CD4-positive, alpha-beta memory T cell (primary cell): ENCODE measurements around the gene TTLL5. TPM values are rescaled to one million over a fixed set of nuclear protein-coding genes. Genes with fewer than 3 reads are reported as not detected.

Experiments used
- CTCF ChIA-PET: fragments of 350-600 bp; sonication (Branson Sonifier 250); formaldehyde crosslinking; loops from one replicate; lab custom pipeline; 2021; ENCODE audit warnings: inconsistent platforms; ENCODE audit not compliant: partially characterized antibody; lab: Charles Lee
- POLR2A ChIA-PET: fragments of 350-600 bp; sonication (Branson Sonifier 250); formaldehyde crosslinking; loops from one replicate; lab custom pipeline; 2021; ENCODE audit not compliant: partially characterized antibody; lab: Charles Lee
- DNase-seq, 5 donors: peaks; one replicate each; pipeline versions ENCODE4 v3.0.0 to v3.0.0-alpha.2; 2020 to 2022; ENCODE audit warnings: mixed read lengths in 1 of 5
- H3K27ac ChIP-seq: one replicate; pipeline ENCODE4 v1.7.0; 2013; ENCODE audit warnings: low read depth, low read length
- H3K27me3 ChIP-seq: 2 replicates; pipeline ENCODE4 v1.7.0; 2013; ENCODE audit warnings: mild to moderate bottlenecking, low read length, moderate library complexity; ENCODE audit not compliant: insufficient read depth
- H3K36me3 ChIP-seq: 2 replicates; pipeline ENCODE4 v1.7.0; 2013; ENCODE audit warnings: mild to moderate bottlenecking, low read length, moderate library complexity; ENCODE audit not compliant: insufficient read depth
- H3K4me1 ChIP-seq: 2 replicates; pipeline ENCODE4 v1.7.0; 2013; ENCODE audit warnings: mild to moderate bottlenecking, low read length, moderate library complexity; ENCODE audit not compliant: insufficient read depth
- H3K4me3 ChIP-seq, 2 donors: one replicate each; pipeline ENCODE4 v1.7.0; 2013; ENCODE audit warnings: low read length in 2 of 2, mild to moderate bottlenecking in 1 of 2
- H3K9me3 ChIP-seq, 2 donors: one replicate each; pipeline ENCODE4 v1.7.0; 2013; ENCODE audit warnings: low read length in 2 of 2, control low read depth in 1 of 2; ENCODE audit not compliant: control insufficient read depth in 1 of 2
- H3K27ac Mint-ChIP-seq, 7 donors: one replicate each; pipeline ENCODE4 v1.8.0; 2020 to 2021; ENCODE audit warnings: mixed read lengths in 7 of 7, mild to moderate bottlenecking in 6 of 7, inconsistent platforms in 3 of 7, moderate library complexity in 3 of 7
- H3K27me3 Mint-ChIP-seq, 2 donors: one replicate each; pipeline ENCODE4 v1.8.0; 2020 to 2021; ENCODE audit warnings: mixed read lengths in 2 of 2
- H3K36me3 Mint-ChIP-seq, 2 donors: one replicate each; pipeline ENCODE4 v1.8.0; 2020 to 2021; ENCODE audit warnings: mixed read lengths in 2 of 2, inconsistent platforms in 1 of 2, mild to moderate bottlenecking in 1 of 2
- H3K4me1 Mint-ChIP-seq, 4 donors: one replicate each; pipeline ENCODE4 v1.8.0; 2020 to 2021; ENCODE audit warnings: mixed read lengths in 4 of 4, mild to moderate bottlenecking in 1 of 4
- H3K4me3 Mint-ChIP-seq, 8 donors: one replicate each; pipeline ENCODE4 v1.8.0; 2020 to 2021; ENCODE audit warnings: mixed read lengths in 8 of 8, mild to moderate bottlenecking in 7 of 8, moderate library complexity in 6 of 8, inconsistent platforms in 3 of 8
- H3K9me3 Mint-ChIP-seq, 8 donors: one replicate each; pipeline ENCODE4 v1.8.0; 2020 to 2021; ENCODE audit warnings: mixed read lengths in 8 of 8, mild to moderate bottlenecking in 5 of 8, inconsistent platforms in 3 of 8, moderate library complexity in 1 of 8
- intact Hi-C: fragments of 100-400 bp; cut with micrococcal nuclease; formaldehyde crosslinking; loops from one replicate; pipeline ENCODE4 v1.15.1; 2023
- polyA plus RNA-seq, 2 donors: library from polyadenylated mRNA; unstranded; fragments of 300-500 nt; fragmentation: Illumina TruSeq; gene quantifications; one replicate each; pipeline ENCODE4 v1.2.3, GENCODE V29; 2021
- total RNA-seq, 2 experiments: library from RNA; stranded (reverse); gene quantifications; one replicate each; pipeline ENCODE4 v1.2.3, GENCODE V29; 2021

Gene TTLL5
- total and polyA plus RNA-seq, 4 experiments from 2014 or later, result 8.4 to 28.2 (median 20.5) TPM

DNA sequence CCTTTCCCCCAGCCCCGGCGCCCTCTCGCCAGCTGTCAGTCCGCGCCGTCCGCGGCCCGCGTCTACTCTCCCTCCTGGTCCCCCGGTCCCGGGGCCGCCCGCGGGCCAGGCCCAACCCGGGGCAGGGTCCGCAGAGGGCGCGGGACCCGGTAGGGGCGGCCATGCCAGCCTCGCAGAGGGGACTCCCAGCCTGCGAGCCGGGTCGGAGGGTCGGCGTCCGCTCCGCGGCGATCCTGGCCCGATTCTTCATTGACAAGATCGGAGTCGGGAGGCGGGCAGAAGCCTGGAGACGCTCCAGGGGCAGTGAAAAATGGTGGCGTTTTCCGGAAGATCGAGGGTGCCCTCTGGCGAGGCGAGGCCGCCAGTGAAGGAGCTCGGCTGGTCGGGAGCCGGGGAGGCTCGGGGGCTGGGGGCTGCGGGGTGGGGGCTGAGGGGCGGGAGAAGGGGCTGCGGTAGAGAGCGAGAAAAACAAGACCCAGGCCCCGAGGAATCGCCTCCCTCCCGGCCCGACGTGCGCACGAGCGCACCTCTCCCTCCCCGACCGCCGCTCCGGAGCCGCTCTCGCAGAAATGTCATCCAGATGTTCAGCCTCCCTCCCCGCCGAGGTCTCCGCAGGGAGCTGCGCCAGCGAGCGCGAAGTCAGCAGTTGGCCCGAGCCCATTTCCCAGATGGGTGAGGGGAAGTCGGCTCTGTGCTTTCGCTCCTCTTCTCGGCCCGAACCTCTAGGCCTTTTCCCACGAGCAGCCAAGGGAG, 321.4 kb downstream of the TTLL5 start:
- Histone ChIP-seq H3K27ac (peak overlapping the region; percentile 71), H3K9me3 (no peaks in the 10 kb centered on the region), H3K4me1 (peaks cover 44% of the 10 kb centered on the region), H3K4me3 (peak overlapping the region; percentile 29 to 72), H3K36me3 (no peaks in the 10 kb centered on the region), H3K27me3 (no peaks in the 10 kb centered on the region)
- H3K27ac Mint-ChIP-seq, result peak overlapping the region; percentile 78 to 95 (median 93)
- POLR2A ChIA-PET, result interaction anchor here (0.8 to 2.1 kb wide), 8 partner anchors 16 to 830 kb away, joined by 3 to 13 read pairs (median 4); partner anchors contain the start of genes ANGEL1, ERG28 and TTLL5
- peaks cover 0 to 9% of the 10 kb centered on the region in 2 donors for H3K36me3 Mint-ChIP-seq
- intact Hi-C loops, result loop anchor here (10.0 kb wide), 2 partner anchors 188 to 1112 kb away; partner anchors contain the start of gene CIPC
- DNase-seq, result peak; percentile 79 to 82 (median 80)
- peaks cover 27 to 68% (median 50%) of the 10 kb centered on the region in 4 donors for H3K4me1 Mint-ChIP-seq
- H3K4me3 Mint-ChIP-seq, result peak overlapping the region; percentile 78 to 93 (median 89)
- peaks cover 0 to 3% (median 0%) of the 10 kb centered on the region in 8 donors for H3K9me3 Mint-ChIP-seq
- CTCF ChIA-PET, result interaction anchor here (0.6 to 10.7 kb wide), 26 partner anchors 9 to 408 kb away, joined by 3 to 181 read pairs (median 4); partner anchors contain the start of gene FLVCR2
- H3K27me3 Mint-ChIP-seq, result no peaks in the 10 kb centered on the region

DNA sequence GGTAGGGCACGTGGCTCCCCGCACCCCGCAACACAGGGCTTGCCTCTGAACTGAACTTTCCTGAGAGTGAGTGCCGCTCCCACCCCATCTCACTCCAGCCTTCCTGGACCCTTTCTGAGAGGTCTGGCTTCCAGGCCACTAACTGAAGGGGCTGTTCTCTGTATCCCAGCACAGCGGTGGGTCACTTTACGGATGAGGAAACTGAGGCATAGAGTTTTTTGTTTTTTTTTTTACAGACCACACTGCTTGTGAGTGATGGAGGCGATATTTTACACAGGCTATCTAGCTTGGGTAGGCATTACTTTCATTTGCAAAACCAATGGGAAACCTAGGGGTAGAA, 321.9 kb downstream of the TTLL5 start:
- H3K9me3 Mint-ChIP-seq, result peaks cover 0 to 3% (median 0%) of the 10 kb centered on the region in 8 donors
- CTCF ChIA-PET, result interaction anchor here (0.6 to 10.7 kb wide), 24 partner anchors 9 to 408 kb away, joined by 3 to 181 read pairs (median 4); partner anchors contain the start of gene FLVCR2
- no peak overlapping the region for H3K27ac ChIP-seq
- H3K36me3 ChIP-seq, result no peaks in the 10 kb centered on the region
- H3K27me3 Mint-ChIP-seq, result no peaks in the 10 kb centered on the region
- no peaks in the 10 kb centered on the region for H3K9me3 ChIP-seq
- peak overlapping the region; percentile 56 to 88 (median 86) for H3K27ac Mint-ChIP-seq
- no peaks in the 10 kb centered on the region for H3K27me3 ChIP-seq
- intact Hi-C loops, result loop anchor here (10.0 kb wide), 2 partner anchors 188 to 1112 kb away; partner anchors contain the start of gene CIPC
- H3K4me3 Mint-ChIP-seq, result peak overlapping the region; percentile 70 to 92 (median 78)
- POLR2A ChIA-PET, result interaction anchor here (0.8 to 2.1 kb wide), 6 partner anchors 16 to 829 kb away, joined by 3 to 13 read pairs (median 5); partner anchors contain the start of genes ANGEL1, ERG28 and TTLL5
- H3K4me3 ChIP-seq, result peak overlapping the region in 1 of 2 donors; percentile 46
- H3K36me3 Mint-ChIP-seq, result peaks cover 0 to 9% of the 10 kb centered on the region in 2 donors
- H3K4me1 ChIP-seq, result peaks cover 43% of the 10 kb centered on the region
- peaks cover 27 to 65% (median 50%) of the 10 kb centered on the region in 4 donors for H3K4me1 Mint-ChIP-seq
- no peak for DNase-seq

GRCh38 chr14:75984674-75985073, 323.6 kb downstream of the TTLL5 start:
- peaks cover 0 to 2% (median 0%) of the 10 kb centered on the region in 8 donors for H3K9me3 Mint-ChIP-seq
- H3K27me3 Mint-ChIP-seq, result no peaks in the 10 kb centered on the region
- H3K36me3 Mint-ChIP-seq, result peaks cover 0 to 9% of the 10 kb centered on the region in 2 donors
- no peak for DNase-seq
- H3K4me1 Mint-ChIP-seq, result peaks cover 19 to 48% (median 36%) of the 10 kb centered on the region in 4 donors
- H3K27me3 ChIP-seq, result no peaks in the 10 kb centered on the region
- H3K9me3 ChIP-seq, result no peaks in the 10 kb centered on the region
- peak overlapping the region in 4 of 8 donors; percentile 12 to 94 (median 90) for H3K4me3 Mint-ChIP-seq
- H3K4me3 ChIP-seq, result no peak overlapping the region
- H3K36me3 ChIP-seq, result no peaks in the 10 kb centered on the region
- ChIA-PET POLR2A (no interaction called here), CTCF (interaction anchor here (1.0 to 10.7 kb wide), 4 partner anchors 77 to 408 kb away, joined by 3 to 181 read pairs (median 66); no protein-coding TSS in a partner anchor)
- intact Hi-C loops, result loop anchor here (1.0 to 10.0 kb wide), 4 partner anchors 167 to 1110 kb away; partner anchors contain the start of genes CIPC, ERG28, GPATCH2L and TTLL5
- H3K27ac Mint-ChIP-seq, result peak overlapping the region; percentile 70 to 96 (median 94)
- peaks cover 30% of the 10 kb centered on the region for H3K4me1 ChIP-seq
- H3K27ac ChIP-seq, result no peak overlapping the region

DNA sequence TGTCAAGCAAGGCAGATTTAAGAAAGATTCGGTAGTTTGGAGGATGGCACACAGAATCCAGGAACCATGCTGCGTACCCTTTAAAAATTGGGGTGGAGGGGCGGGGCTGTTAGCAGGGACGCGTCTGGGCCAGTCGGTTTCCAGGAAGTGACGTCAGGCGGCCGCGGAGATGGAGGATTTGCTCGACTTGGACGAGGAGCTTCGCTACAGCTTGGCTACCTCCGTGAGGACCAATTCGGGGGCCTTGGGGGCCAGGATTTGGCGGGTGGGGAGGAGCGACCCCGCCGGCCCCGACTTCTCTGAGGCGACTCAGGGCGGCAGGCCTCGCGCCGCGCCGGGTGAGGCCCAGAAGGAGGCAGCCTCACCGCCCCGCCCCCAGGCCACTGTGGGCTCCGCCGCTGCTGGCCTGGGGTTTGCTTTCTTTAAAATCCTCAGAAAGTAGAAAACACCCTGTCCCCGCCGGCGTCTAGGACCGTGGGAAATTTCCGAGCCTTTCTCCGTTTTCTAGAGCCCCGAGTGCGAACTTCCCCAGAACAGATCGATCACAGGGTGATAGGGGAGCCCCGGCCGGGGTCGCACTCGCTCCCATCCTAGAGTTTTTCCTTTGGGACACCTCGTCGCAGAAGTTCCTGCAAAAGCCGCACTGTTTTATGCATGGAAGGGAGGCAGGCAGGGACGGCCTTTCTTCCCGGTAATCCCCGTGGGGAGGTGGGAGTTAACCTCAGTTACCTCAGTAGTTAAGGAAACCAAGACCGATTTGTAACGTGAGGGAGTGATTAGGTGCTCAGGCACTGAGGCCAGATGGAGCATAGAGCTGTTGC, 324.8 kb downstream of the TTLL5 start, which contains the start of gene IFT43:
Gene IFT43 (plus strand): TSS at position 146 of the 821 bp plus-strand sequence. CDS start 24 bp downstream, at position 170.
- Mint-ChIP-seq H3K4me1 (peaks cover 15 to 40% (median 27%) of the 10 kb centered on the region in 4 donors), H3K27me3 (no peaks in the 10 kb centered on the region), H3K36me3 (peaks cover 0 to 12% of the 10 kb centered on the region in 2 donors), H3K4me3 (peak within 1 kb of the TSS; percentile 87 to 94 (median 90)), H3K27ac (peak within 1 kb of the TSS; percentile 78 to 97 (median 95)), H3K9me3 (peaks cover 0 to 2% (median 0%) of the 10 kb centered on the region in 8 donors)
- H3K4me3 ChIP-seq, result peak within 1 kb of the TSS; percentile 81 to 83
- peaks cover 24% of the 10 kb centered on the region for H3K4me1 ChIP-seq
- peak within 1 kb of the TSS; percentile 76 for H3K27ac ChIP-seq
- H3K9me3 ChIP-seq, result no peaks in the 10 kb centered on the region
- no peaks in the 10 kb centered on the region for H3K36me3 ChIP-seq
- CTCF ChIA-PET, result interaction anchor here (0.7 to 10.7 kb wide), 10 partner anchors 9 to 409 kb away, joined by 3 to 181 read pairs (median 4); no protein-coding TSS in a partner anchor
- POLR2A ChIA-PET, result interaction anchor here (1.0 kb wide), 1 partner anchor 277 kb away, joined by 5 read pairs; no protein-coding TSS in a partner anchor
- peak; percentile 89 to 96 (median 90) for DNase-seq
- H3K27me3 ChIP-seq, result no peaks in the 10 kb centered on the region
- intact Hi-C loops, result loop anchor here (1.0 to 10.0 kb wide), 4 partner anchors 165 to 1109 kb away; partner anchors contain the start of genes CIPC, ERG28, GPATCH2L and TTLL5

GRCh38 chr14:75986439-75986765, 325.4 kb downstream of the TTLL5 start:
- intact Hi-C loops, result loop anchor here (5.0 to 10.0 kb wide), 3 partner anchors 192 to 1108 kb away; partner anchors contain the start of genes CIPC, ERG28 and TTLL5
- POLR2A ChIA-PET, result no interaction called here

More at GRCh38 chr14:75986439-75986765, 325.4 kb downstream of the TTLL5 start:
- Mint-ChIP-seq H3K27ac (peak overlapping the region; percentile 78 to 97 (median 94)), H3K4me1 (peaks cover 13 to 34% (median 23%) of the 10 kb centered on the region in 4 donors), H3K27me3 (no peaks in the 10 kb centered on the region), H3K4me3 (peak overlapping the region; percentile 87 to 94 (median 90)), H3K9me3 (peaks cover 0 to 2% (median 0%) of the 10 kb centered on the region in 8 donors), H3K36me3 (peaks cover 0 to 12% of the 10 kb centered on the region in 2 donors)
- no peaks in the 10 kb centered on the region for H3K9me3 ChIP-seq
- DNase-seq, result no peak
- peaks cover 18% of the 10 kb centered on the region for H3K4me1 ChIP-seq
- H3K27me3 ChIP-seq, result no peaks in the 10 kb centered on the region
- H3K27ac ChIP-seq, result peak overlapping the region; percentile 76
- peak overlapping the region in 1 of 2 donors; percentile 83 for H3K4me3 ChIP-seq
- CTCF ChIA-PET, result interaction anchor here (1.0 to 10.7 kb wide), 4 partner anchors 8 to 409 kb away, joined by 3 to 181 read pairs (median 65); no protein-coding TSS in a partner anchor
- no peaks in the 10 kb centered on the region for H3K36me3 ChIP-seq
